ENCODE results near the gene REPS1. TPM values are rescaled to one million over a fixed set of nuclear protein-coding genes. Genes with fewer than 3 reads are reported as not detected.

The REPS1 gene
- total and polyA plus RNA-seq, 2 donors from 2014 or later: 33.4 to 37.0 TPM

- FAIRE-seq (no peak), DNase-seq (no peak)
- no peaks in the 10 kb centered on the region for H3K9me3 ChIP-seq (ENCODE audit: control insufficient read depth in 2 of 3, insufficient read depth in 1 of 3, low read length in 3 of 3)
- no peaks in the 10 kb centered on the region for H3K4me1 ChIP-seq (ENCODE audit: control insufficient read depth in 2 of 3, insufficient read depth in 2 of 3, low read depth in 1 of 3, low read length in 3 of 3)
- no peak overlapping the region for H3K4me3 ChIP-seq (ENCODE audit: low read length in 3 of 3)
- no peak overlapping the region for H3K9ac ChIP-seq (ENCODE audit: low read length in 3 of 3)
- TF ChIP-seq CTCF (IDR thresholded peaks at IDR 0.05; ENCODE audit: borderline replicate concordance, extremely low read depth, insufficient read depth): no peak
- intact Hi-C loops (cut with DNase I): no loop called here
- H3K36me3 ChIP-seq (ENCODE audit: control insufficient read depth in 2 of 3, insufficient read depth in 3 of 3, low read length in 3 of 3): no peaks in the 10 kb centered on the region
- H3K27ac ChIP-seq (ENCODE audit: low read depth in 2 of 2, low read length in 2 of 2): no peak overlapping the region
- H3K27me3 ChIP-seq (ENCODE audit: control insufficient read depth, insufficient read depth, low read length): no peaks in the 10 kb centered on the region
Measured at GRCh38 chr6:138856654-138857053, 131.4 kb downstream of the REPS1 start.

Other genes with a start within 250 kb of the REPS1 start
- gene CCDC28A, start 214.5 kb downstream of the REPS1 start, total RNA-seq: 30.2 TPM
- 70.0 TPM for gene CCDC28A, start 214.5 kb downstream of the REPS1 start, polyA plus RNA-seq (ENCODE audit: insufficient read depth, low read depth, low replicate concordance)
- 0.13 TPM for gene ECT2L, start 192.2 kb downstream of the REPS1 start, total RNA-seq
- gene ECT2L, start 192.2 kb downstream of the REPS1 start, polyA plus RNA-seq (ENCODE audit: insufficient read depth, low read depth, low replicate concordance): not detected
- gene ABRACL, start 40.5 kb upstream of the REPS1 start, total RNA-seq: 24.9 TPM
- 51.3 TPM for gene ABRACL, start 40.5 kb upstream of the REPS1 start, polyA plus RNA-seq (ENCODE audit: insufficient read depth, low read depth, low replicate concordance)
- 22.0 TPM for gene HECA, start 146.8 kb upstream of the REPS1 start, total RNA-seq
- gene HECA, start 146.8 kb upstream of the REPS1 start, polyA plus RNA-seq (ENCODE audit: insufficient read depth, low read depth, low replicate concordance): 5.2 TPM

Data from kidney (tissue), 14 donors.